Activated CD8-positive, alpha-beta T cell treated with anti-CD3 and anti-CD28 coated beads for 36 hours (primary cell): ENCODE results near the gene PKLR. TPM values are rescaled to one million over a fixed set of nuclear protein-coding genes. Genes with fewer than 3 reads are reported as not detected.

ENCODE experiments used
- ATAC-seq: fragments of 200-7000 bp; cut with Tn5 transposase; one replicate; pipeline ENCODE4 v1.10.0; 2021; ENCODE audit warnings: mild to moderate bottlenecking, moderate library complexity
- CTCF ChIA-PET: fragments of 350-600 bp; sonication (Branson Sonifier 250); formaldehyde crosslinking; loops from one replicate; lab custom pipeline; 2021; ENCODE audit warnings: antibody characterized with exemption; lab: Charles Lee
- POLR2A ChIA-PET: fragments of 350-600 bp; sonication (Branson Sonifier 250); formaldehyde crosslinking; loops from one replicate; lab custom pipeline; 2021; ENCODE audit warnings: antibody characterized with exemption; lab: Charles Lee
- DNase-seq: peaks from one replicate; pipeline ENCODE4 v3.0.0-alpha.2; 2020
- H3K27ac Mint-ChIP-seq: one replicate; pipeline ENCODE4 v1.8.0; 2021; ENCODE audit warnings: mild to moderate bottlenecking, mixed read lengths
- H3K27me3 Mint-ChIP-seq: one replicate; pipeline ENCODE4 v1.8.0; 2021; ENCODE audit warnings: mixed read lengths
- H3K36me3 Mint-ChIP-seq: one replicate; pipeline ENCODE4 v1.8.0; 2021; ENCODE audit warnings: low read depth, mixed read lengths
- H3K4me1 Mint-ChIP-seq: one replicate; pipeline ENCODE4 v1.8.0; 2021; ENCODE audit warnings: low read depth, mixed read lengths
- H3K4me3 Mint-ChIP-seq: one replicate; pipeline ENCODE4 v1.8.0; 2021; ENCODE audit warnings: mild to moderate bottlenecking, moderate library complexity, mixed read lengths
- H3K9me3 Mint-ChIP-seq: one replicate; pipeline ENCODE4 v1.8.0; 2021; ENCODE audit warnings: mixed read lengths
- CTCF ChIP-seq: fragments of 200-600 bp; IDR thresholded peaks from one replicate; pipeline ENCODE4 v1.8.0; 2022; ENCODE audit warnings: antibody characterized with exemption, mild to moderate bottlenecking
- intact Hi-C: fragments of 100-400 bp; cut with micrococcal nuclease; formaldehyde crosslinking; loops from one replicate; pipeline ENCODE4 v1.10.0; 2022
- total RNA-seq, 2 experiments: library from RNA; stranded (reverse); gene quantifications; one replicate each; pipeline ENCODE4 v1.2.3, GENCODE V29; 2021

Gene PKLR
- total RNA-seq, 2 experiments from 2014 or later = not detected

DNA sequence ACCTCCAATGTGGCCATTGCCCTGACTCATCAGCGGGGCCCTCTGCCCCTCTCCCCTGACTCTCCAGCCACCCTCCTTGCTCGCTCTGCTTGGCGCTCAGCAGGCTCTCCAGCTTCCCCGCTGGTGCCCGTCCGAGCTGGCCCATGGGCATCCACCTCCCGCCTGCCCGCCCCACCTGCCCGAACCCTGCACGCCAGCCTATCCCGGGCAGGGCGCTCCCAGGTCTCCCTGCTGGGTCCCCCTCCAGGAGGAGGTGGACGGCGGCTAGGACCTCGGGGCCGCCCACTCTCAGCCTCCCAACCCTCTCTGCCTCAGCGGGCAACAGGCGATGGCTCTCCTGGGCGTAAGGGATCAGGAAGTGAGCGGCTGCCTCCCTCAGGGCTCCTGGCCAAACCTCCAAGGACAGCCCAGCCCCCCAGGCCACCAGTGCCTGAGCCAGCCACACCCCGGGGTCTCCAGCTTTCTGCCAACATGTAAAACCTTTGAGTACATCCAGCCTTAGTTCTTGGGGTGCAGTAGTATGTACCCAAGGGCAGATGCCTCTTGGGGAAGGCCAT, 13.2 kb downstream of the PKLR start:
- no peaks in the 10 kb centered on the region for H3K4me1 Mint-ChIP-seq
- ATAC-seq = no peak
- CTCF ChIA-PET = no interaction called here
- H3K27me3 Mint-ChIP-seq = peaks cover 3% of the 10 kb centered on the region
- intact Hi-C loops = no loop called here
- no peak overlapping the region for H3K4me3 Mint-ChIP-seq
- DNase-seq = no peak
- H3K9me3 Mint-ChIP-seq = no peaks in the 10 kb centered on the region
- TF ChIP-seq CTCF = no peak
- no peak overlapping the region for H3K27ac Mint-ChIP-seq
- no peaks in the 10 kb centered on the region for H3K36me3 Mint-ChIP-seq
- POLR2A ChIA-PET = no interaction called here

DNA sequence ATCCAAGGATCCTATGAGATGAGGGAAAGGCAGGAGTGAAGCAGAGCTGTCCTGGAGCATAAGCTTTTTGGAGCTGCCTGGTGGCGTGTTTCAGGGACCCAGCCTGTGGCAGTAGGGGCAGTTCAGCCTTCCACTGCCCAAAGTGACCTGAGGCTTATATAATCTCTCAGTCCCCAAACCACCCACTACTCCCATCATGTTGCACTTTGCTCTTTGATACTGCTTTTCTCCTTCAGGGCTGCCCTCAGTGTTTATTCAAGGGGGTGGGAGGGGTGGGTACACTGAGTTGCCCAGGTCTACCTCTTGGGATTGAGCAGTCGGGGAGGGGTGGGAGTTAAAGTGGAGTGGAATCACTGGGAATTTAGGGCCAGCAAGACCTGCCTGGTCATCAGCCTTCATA, 14.7 kb downstream of the PKLR start:
- DNase-seq (no peak), ATAC-seq (no peak)
- H3K36me3 Mint-ChIP-seq = no peaks in the 10 kb centered on the region
- H3K27me3 Mint-ChIP-seq = peaks cover 3% of the 10 kb centered on the region
- no peak for TF ChIP-seq CTCF
- POLR2A ChIA-PET = no interaction called here
- H3K4me3 Mint-ChIP-seq = no peak overlapping the region
- CTCF ChIA-PET = interaction anchor here (1.1 kb wide), 1 partner anchor 34 kb away, joined by 3 read pairs; the partner anchor contains the start of gene RUSC1
- no peak overlapping the region for H3K27ac Mint-ChIP-seq
- no peaks in the 10 kb centered on the region for H3K4me1 Mint-ChIP-seq
- intact Hi-C loops = no loop called here
- no peaks in the 10 kb centered on the region for H3K9me3 Mint-ChIP-seq

DNA sequence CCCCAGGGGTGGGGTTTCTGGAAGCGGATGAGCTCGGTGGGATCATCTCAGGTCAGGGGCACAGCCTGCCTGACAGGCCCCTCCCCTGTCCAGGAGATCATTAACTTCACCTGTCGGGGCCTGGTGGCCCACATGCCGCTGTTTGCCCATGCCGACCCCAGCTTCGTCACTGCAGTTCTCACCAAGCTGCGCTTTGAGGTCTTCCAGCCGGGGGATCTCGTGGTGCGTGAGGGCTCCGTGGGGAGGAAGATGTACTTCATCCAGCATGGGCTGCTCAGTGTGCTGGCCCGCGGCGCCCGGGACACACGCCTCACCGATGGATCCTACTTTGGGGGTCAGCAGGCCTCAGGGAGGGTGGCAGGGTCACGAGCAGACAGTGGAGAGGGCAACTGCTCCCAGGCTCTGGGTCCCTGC, 15.6 kb downstream of the PKLR start:
- H3K4me3 Mint-ChIP-seq = no peak overlapping the region
- no peaks in the 10 kb centered on the region for H3K4me1 Mint-ChIP-seq
- no peaks in the 10 kb centered on the region for H3K9me3 Mint-ChIP-seq
- ChIA-PET CTCF (interaction anchor here (1.1 kb wide), 1 partner anchor 35 kb away, joined by 3 read pairs; the partner anchor contains the start of gene RUSC1), POLR2A (no interaction called here)
- no peak for TF ChIP-seq CTCF
- no peak for ATAC-seq
- H3K27me3 Mint-ChIP-seq = peaks cover 3% of the 10 kb centered on the region
- no peak for DNase-seq
- no peaks in the 10 kb centered on the region for H3K36me3 Mint-ChIP-seq
- no peak overlapping the region for H3K27ac Mint-ChIP-seq
- intact Hi-C loops = no loop called here

- Mint-ChIP-seq H3K27me3 (peaks cover 1% of the 10 kb centered on the region), H3K9me3 (no peaks in the 10 kb centered on the region), H3K4me3 (no peak overlapping the region), H3K27ac (no peak overlapping the region), H3K36me3 (no peaks in the 10 kb centered on the region), H3K4me1 (no peaks in the 10 kb centered on the region)
- CTCF ChIA-PET = no interaction called here
- ATAC-seq (no peak), DNase-seq (no peak)
- TF ChIP-seq CTCF = no peak
- intact Hi-C loops = no loop called here
- POLR2A ChIA-PET = no interaction called here
Measured at GRCh38 chr1:155285063-155285462, 16.2 kb downstream of the PKLR start.

DNA sequence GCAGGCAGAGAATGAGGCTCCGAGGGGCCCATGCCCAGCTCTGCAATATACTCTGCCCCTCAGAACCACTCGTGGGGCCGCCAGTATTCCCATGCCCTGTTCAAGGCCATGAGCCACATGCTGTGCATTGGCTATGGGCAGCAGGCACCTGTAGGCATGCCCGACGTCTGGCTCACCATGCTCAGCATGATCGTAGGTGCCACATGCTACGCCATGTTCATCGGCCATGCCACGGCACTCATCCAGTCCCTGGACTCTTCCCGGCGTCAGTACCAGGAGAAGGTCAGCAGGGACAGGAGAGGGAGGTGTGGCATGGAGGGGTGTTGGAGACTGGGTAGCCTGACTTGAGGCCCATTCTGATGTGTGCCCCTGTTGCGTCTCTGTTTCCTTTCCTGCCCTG, 16.8 kb downstream of the PKLR start:
- no peaks in the 10 kb centered on the region for H3K9me3 Mint-ChIP-seq
- no peak overlapping the region for H3K27ac Mint-ChIP-seq
- H3K4me1 Mint-ChIP-seq = no peaks in the 10 kb centered on the region
- TF ChIP-seq CTCF = no peak
- ATAC-seq = no peak
- intact Hi-C loops = no loop called here
- no peaks in the 10 kb centered on the region for H3K36me3 Mint-ChIP-seq
- H3K4me3 Mint-ChIP-seq = no peak overlapping the region
- no peaks in the 10 kb centered on the region for H3K27me3 Mint-ChIP-seq
- ChIA-PET POLR2A (interaction anchor here (0.6 kb wide), 1 partner anchor 632 kb away, joined by 3 read pairs; no protein-coding TSS in a partner anchor), CTCF (no interaction called here)
- DNase-seq = no peak
